Muscle layer of duodenum (tissue), 2 donors: ENCODE measurements around the gene DNAJA1.
"Not testable (repeated sequence)": the region's sequence is repeated elsewhere in the genome, so short reads cannot be mapped to it uniquely, and the experiment has no call there.

ENCODE experiments used
- H3K27ac ChIP-seq: one replicate; pipeline ENCODE4 v1.7.0; 2013; ENCODE audit warnings: mild to moderate bottlenecking, low read length
- H3K27me3 ChIP-seq: one replicate; pipeline ENCODE4 v1.7.0; 2013; ENCODE audit warnings: low read depth, mild to moderate bottlenecking, control low read depth, low read length
- H3K36me3 ChIP-seq, 2 donors: one replicate each; pipeline ENCODE4 v1.7.0; 2013; ENCODE audit warnings: low read length in 2 of 2, control low read depth in 1 of 2, mild to moderate bottlenecking in 1 of 2; ENCODE audit not compliant: insufficient read depth in 2 of 2, control insufficient read depth in 1 of 2
- H3K4me1 ChIP-seq, 2 donors: one replicate each; pipeline ENCODE4 v1.7.0; 2013; ENCODE audit warnings: low read length in 2 of 2, mild to moderate bottlenecking in 2 of 2, control low read depth in 1 of 2, moderate library complexity in 1 of 2; ENCODE audit not compliant: insufficient read depth in 2 of 2, control insufficient read depth in 1 of 2
- H3K4me3 ChIP-seq, 2 donors: one replicate each; pipeline ENCODE4 v1.7.0; 2013; ENCODE audit warnings: low read length in 2 of 2, low read depth in 1 of 2, mild to moderate bottlenecking in 1 of 2
- H3K9me3 ChIP-seq, 2 donors: one replicate each; pipeline ENCODE4 v1.7.0; 2013; ENCODE audit warnings: low read length in 2 of 2, control low read depth in 1 of 2, mild to moderate bottlenecking in 1 of 2; ENCODE audit not compliant: control insufficient read depth in 1 of 2
- donor health status: healthy.

Gene DNAJA1

GRCh38 chr9:33024966-33025571 lies at the start of gene DNAJA1:
TSS of gene DNAJA1 (plus strand) at chr9:33025273. CDS start at chr9:33026485, 1,212 bp downstream.
- Histone ChIP-seq H3K36me3 (peaks cover 14 to 22% of the 10 kb centered on the region in 2 donors), H3K27ac (peak within 1 kb of the TSS; percentile 98), H3K4me1 (peaks cover 8 to 59% of the 10 kb centered on the region in 2 donors), H3K27me3 (no peaks in the 10 kb centered on the region), H3K4me3 (peak within 1 kb of the TSS; percentile 96), H3K9me3 (no peaks in the 10 kb centered on the region)

GRCh38 chr9:32978051-32978450 lies 47.0 kb upstream of the DNAJA1 start:
- Histone ChIP-seq H3K4me3 (no peak overlapping the region), H3K36me3 (peaks cover 35 to 39% of the 10 kb centered on the region in 2 donors), H3K9me3 (no peaks in the 10 kb centered on the region), H3K27me3 (no peaks in the 10 kb centered on the region), H3K4me1 (no peaks in the 10 kb centered on the region), H3K27ac (no peak overlapping the region)

GRCh38 chr9:32986971-32987370 lies 38.1 kb upstream of the DNAJA1 start:
- no peak overlapping the region for H3K4me3 ChIP-seq
- no peaks in the 10 kb centered on the region for H3K27me3 ChIP-seq
- H3K4me1 ChIP-seq = peaks cover 0 to 4% of the 10 kb centered on the region in 2 donors
- H3K27ac ChIP-seq = no peak overlapping the region
- no peaks in the 10 kb centered on the region for H3K9me3 ChIP-seq
- peaks cover 43 to 64% of the 10 kb centered on the region in 2 donors for H3K36me3 ChIP-seq

GRCh38 chr9:32989660-32990059 lies 35.4 kb upstream of the DNAJA1 start:
- no peak overlapping the region for H3K4me3 ChIP-seq
- peaks cover 0 to 12% of the 10 kb centered on the region in 2 donors for H3K4me1 ChIP-seq
- H3K27me3 ChIP-seq = no peaks in the 10 kb centered on the region
- H3K9me3 ChIP-seq = no peaks in the 10 kb centered on the region
- H3K36me3 ChIP-seq = peaks cover 37 to 49% of the 10 kb centered on the region in 2 donors
- no peak overlapping the region for H3K27ac ChIP-seq

GRCh38 chr9:32991897-32992594 lies 33.0 kb upstream of the DNAJA1 start:
- H3K9me3 ChIP-seq = no peaks in the 10 kb centered on the region
- H3K27ac ChIP-seq = no peak overlapping the region
- H3K4me3 ChIP-seq = no peak overlapping the region
- H3K4me1 ChIP-seq = peaks cover 0 to 12% of the 10 kb centered on the region in 2 donors
- H3K36me3 ChIP-seq = peaks cover 33 to 41% of the 10 kb centered on the region in 2 donors
- H3K27me3 ChIP-seq = no peaks in the 10 kb centered on the region

- peaks cover 31 to 41% of the 10 kb centered on the region in 2 donors for H3K36me3 ChIP-seq
- no peaks in the 10 kb centered on the region for H3K27me3 ChIP-seq
- no peak overlapping the region for H3K27ac ChIP-seq
- no peaks in the 10 kb centered on the region for H3K9me3 ChIP-seq
- H3K4me1 ChIP-seq = peaks cover 0 to 12% of the 10 kb centered on the region in 2 donors
- no peak overlapping the region for H3K4me3 ChIP-seq
These were observed 32.4 kb upstream of the DNAJA1 start for GRCh38 chr9:32992595-32993238.

- H3K27ac ChIP-seq = peak overlapping the region; percentile 81
- peak overlapping the region; percentile 96 to 97 for H3K4me3 ChIP-seq
- H3K4me1 ChIP-seq, H3K27me3 ChIP-seq, H3K9me3 ChIP-seq: not testable (repeated sequence)
- H3K36me3 ChIP-seq = peaks cover 14 to 21% of the 10 kb centered on the region in 2 donors
These were observed 24.4 kb upstream of the DNAJA1 start for GRCh38 chr9:33000682-33001055.

- H3K27me3 ChIP-seq, H3K27ac ChIP-seq, H3K36me3 ChIP-seq, H3K4me3 ChIP-seq, H3K9me3 ChIP-seq, H3K4me1 ChIP-seq: not testable (repeated sequence)
These were observed 19.7 kb upstream of the DNAJA1 start for GRCh38 chr9:33005335-33005734.

- H3K27me3 ChIP-seq = no peaks in the 10 kb centered on the region
- no peaks in the 10 kb centered on the region for H3K36me3 ChIP-seq
- H3K4me1 ChIP-seq = no peaks in the 10 kb centered on the region
- H3K9me3 ChIP-seq = no peaks in the 10 kb centered on the region
- H3K4me3 ChIP-seq = no peak overlapping the region
- no peak overlapping the region for H3K27ac ChIP-seq
These were observed 17.3 kb upstream of the DNAJA1 start for GRCh38 chr9:33007755-33008154.

GRCh38 chr9:33011831-33012230 lies 13.2 kb upstream of the DNAJA1 start:
- Histone ChIP-seq H3K27ac (no peak overlapping the region), H3K27me3 (no peaks in the 10 kb centered on the region), H3K36me3 (no peaks in the 10 kb centered on the region), H3K9me3 (no peaks in the 10 kb centered on the region), H3K4me3 (no peak overlapping the region), H3K4me1 (no peaks in the 10 kb centered on the region)

- Histone ChIP-seq H3K4me3 (no peak overlapping the region), H3K9me3 (no peaks in the 10 kb centered on the region), H3K4me1 (no peaks in the 10 kb centered on the region), H3K36me3 (no peaks in the 10 kb centered on the region), H3K27ac (no peak overlapping the region), H3K27me3 (no peaks in the 10 kb centered on the region)
These were observed 12.6 kb upstream of the DNAJA1 start for GRCh38 chr9:33012328-33013069.
